Fibroblast of the aortic adventitia (primary cell): ENCODE results near the gene FYB1. TPM values are rescaled to one million over a fixed set of nuclear protein-coding genes. Genes with fewer than 3 reads are reported as not detected.

Source experiments
- DNase-seq: peaks from one replicate; pipeline ENCODE4 v3.0.0-alpha.2; 2010; ENCODE audit warnings: low read depth
- H3K4me3 ChIP-seq: 2 replicates; pipeline ENCODE4 v1.5.1; 2011; ENCODE audit warnings: low read depth, mild to moderate bottlenecking, control low read depth, low read length, moderate library complexity
- CTCF ChIP-seq: IDR thresholded peaks from 2 replicates; pipeline ENCODE4 v1.5.1; 2011; ENCODE audit warnings: mild to moderate bottlenecking, low read length, control low read depth, inconsistent platforms; ENCODE audit not compliant: insufficient read depth
- total RNA-seq: library from RNA; depleted of rRNA; stranded (reverse); fragments of >200 nt; gene quantifications from 2 replicates; pipeline ENCODE4 v1.2.3, GENCODE V29; 2012; ENCODE audit warnings: low replicate concordance

Gene FYB1
- total RNA-seq, 1 donor = 0.54 TPM

DNA sequence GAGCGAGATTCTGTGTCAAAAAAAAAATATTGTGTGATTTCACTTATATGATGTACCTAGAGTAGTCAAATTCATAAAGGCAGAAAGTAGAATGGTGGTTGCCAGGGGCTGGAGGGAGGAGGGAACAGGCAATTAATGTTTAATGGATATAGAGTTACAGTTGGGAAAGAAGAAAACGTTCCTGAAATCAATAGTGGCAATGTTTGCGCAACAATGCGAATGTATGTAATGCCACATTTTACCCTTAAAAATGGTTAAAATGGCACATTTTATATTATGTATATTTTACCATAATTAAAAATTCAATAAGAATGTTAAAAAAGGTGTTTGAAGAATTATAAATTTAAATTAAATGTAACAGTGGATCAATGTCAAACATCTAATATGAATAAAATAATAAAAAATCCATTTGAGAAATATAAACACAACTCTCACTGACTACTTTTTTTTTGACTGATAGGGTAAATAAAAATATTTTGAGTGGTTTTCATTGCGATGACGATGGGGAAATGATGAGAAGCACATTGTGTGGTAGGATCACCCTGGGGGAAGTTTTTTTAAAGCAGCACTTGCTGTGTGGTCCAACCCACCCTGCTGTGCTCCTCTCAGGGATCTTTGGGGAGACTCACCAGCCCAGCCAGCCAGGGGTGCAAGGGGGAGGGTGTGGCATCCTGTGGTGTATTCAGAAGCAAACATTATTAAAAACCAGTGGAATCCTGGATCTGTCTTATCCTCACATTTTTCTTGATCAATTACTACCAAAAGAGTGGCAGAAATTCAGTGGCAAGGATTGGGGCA is 4.3 kb downstream of the FYB1 start:
- no peak for TF ChIP-seq CTCF
- no peak for DNase-seq
- H3K4me3 ChIP-seq = no peak overlapping the region

DNA sequence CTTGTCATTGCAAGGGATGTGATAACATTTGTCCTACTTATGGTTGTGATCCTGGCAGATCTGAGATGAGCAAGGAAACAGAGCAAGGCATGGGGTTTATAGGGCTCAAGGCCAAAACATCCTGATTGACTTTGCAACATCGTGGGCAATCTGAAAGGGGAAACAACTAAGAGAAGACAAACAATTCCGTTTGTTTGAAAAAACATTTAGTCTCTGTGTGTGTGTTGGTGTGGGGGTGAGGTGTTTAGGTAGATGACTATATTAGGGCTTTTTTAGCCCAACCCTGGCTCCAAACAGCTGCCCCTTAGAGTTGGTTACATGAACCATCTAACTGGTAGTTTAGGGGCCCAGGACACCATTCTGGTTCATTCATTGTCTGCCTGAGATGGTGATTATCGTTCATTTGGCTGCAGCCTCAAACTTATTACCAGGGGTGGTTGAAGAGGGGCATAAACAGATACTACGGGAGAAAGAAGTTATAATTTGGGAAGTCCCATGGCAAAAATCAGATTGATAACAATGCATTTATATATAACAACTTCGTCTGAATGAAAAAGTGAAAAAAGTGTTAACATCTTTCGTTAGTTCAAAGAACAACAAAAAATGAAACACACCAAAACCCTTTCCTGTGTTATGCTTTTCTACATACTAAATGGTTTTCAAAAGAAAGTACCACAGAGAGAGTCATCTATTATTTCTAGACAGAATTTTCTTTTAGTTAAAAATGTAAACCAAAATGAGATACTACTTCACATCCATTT is 5.7 kb downstream of the FYB1 start:
- no peak for TF ChIP-seq CTCF
- no peak for DNase-seq
- H3K4me3 ChIP-seq = no peak overlapping the region

GRCh38 chr5:39211773-39212172 is 7.6 kb downstream of the FYB1 start:
- no peak overlapping the region for H3K4me3 ChIP-seq
- DNase-seq = no peak
- TF ChIP-seq CTCF = no peak

DNA sequence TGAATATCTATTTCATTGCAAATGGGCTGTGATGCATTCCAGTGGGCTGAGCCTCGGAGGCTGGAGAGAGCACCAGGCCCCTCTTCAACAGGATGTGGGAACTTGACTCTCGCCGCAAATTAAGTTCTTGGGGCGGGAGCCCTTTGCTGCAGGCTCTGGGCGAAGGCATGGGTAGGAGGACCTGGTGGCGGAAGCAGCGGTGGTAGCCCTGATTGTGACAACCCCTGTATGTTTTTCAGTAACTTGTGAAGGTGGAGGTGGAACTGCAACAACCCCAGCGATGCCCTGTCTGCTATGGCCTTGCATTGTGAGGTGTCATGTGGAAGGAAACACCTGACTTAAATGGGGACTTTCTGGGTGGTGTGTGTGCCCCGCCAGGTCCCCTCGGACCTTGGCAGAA is 9.4 kb downstream of the FYB1 start:
- TF ChIP-seq CTCF = no peak
- no peak overlapping the region for H3K4me3 ChIP-seq
- no peak for DNase-seq

DNA sequence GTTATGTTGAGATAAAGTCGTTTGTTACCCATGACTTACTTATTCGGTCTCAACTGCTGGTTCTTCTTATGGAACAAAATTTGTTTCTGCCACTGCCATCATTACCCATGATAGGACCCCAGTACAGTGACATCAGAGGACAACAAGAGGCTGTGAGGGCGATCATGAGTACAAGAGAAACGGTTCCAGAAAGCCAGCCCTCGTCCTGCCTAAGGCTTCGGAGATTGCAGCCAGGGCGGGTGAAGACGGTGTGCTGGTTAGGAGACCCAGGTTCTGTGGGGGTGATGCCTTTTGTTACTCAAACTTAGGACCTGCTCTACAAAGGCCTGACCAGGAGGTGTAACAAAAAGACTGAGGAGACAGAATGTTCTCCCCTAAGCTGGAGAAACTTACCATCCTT is 10.9 kb downstream of the FYB1 start:
- no peak overlapping the region for H3K4me3 ChIP-seq
- TF ChIP-seq CTCF = no peak
- DNase-seq = no peak

DNA sequence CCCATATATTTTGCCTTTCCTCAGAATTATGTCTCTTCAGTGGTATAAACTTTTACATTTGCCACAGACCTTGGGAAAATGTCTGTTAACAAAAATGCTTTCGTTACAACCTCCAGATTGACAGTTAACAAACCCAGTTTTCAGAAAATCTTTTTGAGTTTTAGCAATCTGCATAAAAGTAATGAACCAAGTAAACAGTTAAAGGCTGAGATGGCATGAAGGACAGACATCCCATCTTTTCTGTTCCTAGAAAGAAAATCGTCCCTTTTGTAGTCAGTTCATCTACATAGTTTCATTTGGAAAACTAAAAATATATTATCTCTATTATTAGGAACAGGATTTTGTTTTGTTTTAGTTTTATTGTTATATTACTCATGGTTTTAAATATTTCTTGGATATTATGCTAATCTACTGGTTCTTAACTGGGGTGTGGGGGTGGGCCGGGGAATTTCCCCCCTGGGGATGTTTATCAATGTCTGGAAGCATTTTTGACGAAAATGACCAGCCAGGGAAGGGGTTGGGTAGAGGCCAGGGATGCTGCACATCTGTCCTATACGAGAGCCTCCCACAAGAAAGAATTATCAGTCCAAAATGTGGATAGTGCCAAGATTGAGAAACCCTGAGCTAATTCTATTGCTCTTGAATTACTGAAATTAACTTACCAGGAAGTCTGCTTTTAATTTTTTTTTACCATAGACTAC is 11.9 kb downstream of the FYB1 start:
- no peak overlapping the region for H3K4me3 ChIP-seq
- TF ChIP-seq CTCF = no peak
- no peak for DNase-seq
